ENCODE measurements around the gene AP2S1. TPM values are rescaled to one million over a fixed set of nuclear protein-coding genes. Genes with fewer than 3 reads are reported as not detected.
A peak's percentile ranks its signal among the peaks of the same experiment; 100 is the strongest.

The AP2S1 gene
- total RNA-seq, 6 experiments from 2014 or later, result 416 to 479 (median 463) TPM

DNA sequence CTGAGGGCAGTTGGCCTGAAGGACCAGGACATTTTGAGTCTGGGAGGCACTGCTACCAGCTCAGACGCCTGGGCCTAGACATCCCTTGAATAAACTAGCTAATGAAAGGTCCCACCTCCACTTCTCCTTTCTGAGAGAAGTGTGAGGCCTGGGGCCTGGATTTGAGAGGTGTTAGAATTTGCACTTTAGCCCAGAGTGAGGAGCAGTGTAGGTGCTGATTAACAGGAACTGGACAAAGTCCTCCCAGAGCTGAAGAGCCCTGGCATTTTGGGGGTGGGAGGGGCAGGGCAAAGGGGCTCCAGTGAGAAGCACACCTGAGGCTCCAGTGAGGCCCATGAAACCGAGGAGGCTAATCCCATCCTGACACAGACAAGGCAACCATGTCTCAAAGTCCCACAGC is 47.1 kb downstream of the AP2S1 start:
- Mint-ChIP-seq H3K9me3 (no peaks in the 10 kb centered on the region), H3K4me1 (ENCODE audit: low read depth) (no peaks in the 10 kb centered on the region), H3K27ac (no peak overlapping the region), H3K4me3 (no peak overlapping the region), H3K27me3 (ENCODE audit: insufficient read depth) (no peaks in the 10 kb centered on the region), H3K36me3 (ENCODE audit: low read depth) (no peaks in the 10 kb centered on the region)
- TF ChIP-seq, protein P1, sequence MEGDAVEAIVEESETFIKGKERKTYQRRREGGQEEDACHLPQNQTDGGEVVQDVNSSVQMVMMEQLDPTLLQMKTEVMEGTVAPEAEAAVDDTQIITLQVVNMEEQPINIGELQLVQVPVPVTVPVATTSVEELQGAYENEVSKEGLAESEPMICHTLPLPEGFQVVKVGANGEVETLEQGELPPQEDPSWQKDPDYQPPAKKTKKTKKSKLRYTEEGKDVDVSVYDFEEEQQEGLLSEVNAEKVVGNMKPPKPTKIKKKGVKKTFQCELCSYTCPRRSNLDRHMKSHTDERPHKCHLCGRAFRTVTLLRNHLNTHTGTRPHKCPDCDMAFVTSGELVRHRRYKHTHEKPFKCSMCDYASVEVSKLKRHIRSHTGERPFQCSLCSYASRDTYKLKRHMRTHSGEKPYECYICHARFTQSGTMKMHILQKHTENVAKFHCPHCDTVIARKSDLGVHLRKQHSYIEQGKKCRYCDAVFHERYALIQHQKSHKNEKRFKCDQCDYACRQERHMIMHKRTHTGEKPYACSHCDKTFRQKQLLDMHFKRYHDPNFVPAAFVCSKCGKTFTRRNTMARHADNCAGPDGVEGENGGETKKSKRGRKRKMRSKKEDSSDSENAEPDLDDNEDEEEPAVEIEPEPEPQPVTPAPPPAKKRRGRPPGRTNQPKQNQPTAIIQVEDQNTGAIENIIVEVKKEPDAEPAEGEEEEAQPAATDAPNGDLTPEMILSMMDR (IDR thresholded peaks at IDR 0.05), result no peak
- no peak for DNase-seq

DNA sequence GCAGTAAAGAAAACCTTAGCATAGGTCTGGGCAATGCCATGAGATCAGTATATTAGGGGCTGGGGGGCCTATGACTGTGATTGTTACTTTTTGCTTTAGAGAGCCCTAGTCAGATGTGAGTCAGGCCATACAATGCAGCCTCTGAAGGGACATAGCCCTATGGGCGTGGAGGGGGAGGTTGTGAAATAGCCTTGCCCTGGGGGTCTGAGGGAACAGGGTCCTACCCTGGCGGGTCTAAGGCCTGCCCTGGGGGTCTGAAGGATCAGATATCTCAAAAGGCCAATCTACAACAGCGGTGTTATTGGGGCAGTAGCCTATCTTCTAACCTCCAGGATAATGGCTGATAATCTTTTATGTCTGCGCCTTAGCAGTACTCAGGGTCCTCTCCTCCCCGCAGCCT is 48.5 kb downstream of the AP2S1 start:
- Mint-ChIP-seq H3K27me3 (ENCODE audit: insufficient read depth) (no peaks in the 10 kb centered on the region; the same call in 1 of the 2 replicates), H3K27ac (no peak overlapping the region), H3K36me3 (ENCODE audit: low read depth) (no peaks in the 10 kb centered on the region), H3K4me1 (ENCODE audit: low read depth) (no peaks in the 10 kb centered on the region), H3K4me3 (no peak overlapping the region), H3K9me3 (no peaks in the 10 kb centered on the region)
- TF ChIP-seq, protein P1 (IDR thresholded peaks at IDR 0.05), result no peak
- no peak for DNase-seq

DNA sequence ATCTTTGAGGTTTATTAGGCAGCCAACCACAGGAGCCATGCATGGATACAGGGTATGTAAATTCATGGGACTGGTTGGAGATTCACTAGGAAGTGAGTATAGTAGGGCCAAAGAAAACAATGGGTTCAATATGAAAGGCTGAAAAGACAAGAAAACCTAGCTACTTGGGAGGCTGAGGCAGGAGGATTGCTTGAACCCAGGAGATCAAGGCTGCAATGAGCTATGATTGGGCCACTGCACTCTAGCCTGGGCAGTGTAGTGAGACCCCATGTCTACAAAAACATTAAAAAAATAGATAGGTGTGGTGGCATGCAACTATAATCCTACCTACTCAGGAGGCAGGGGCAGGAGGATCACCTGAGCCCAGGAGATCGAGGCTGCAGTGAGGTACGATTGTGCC is 51.9 kb downstream of the AP2S1 start:
- H3K4me3 Mint-ChIP-seq, result no peak overlapping the region
- no peaks in the 10 kb centered on the region for H3K9me3 Mint-ChIP-seq
- no peaks in the 10 kb centered on the region for H3K36me3 Mint-ChIP-seq (ENCODE audit: low read depth)
- peaks cover 2% of the 10 kb centered on the region for H3K27me3 Mint-ChIP-seq (ENCODE audit: insufficient read depth)
- peaks cover 3% of the 10 kb centered on the region for H3K4me1 Mint-ChIP-seq (ENCODE audit: low read depth)
- TF ChIP-seq, protein P1 (IDR thresholded peaks at IDR 0.05), result no peak
- H3K27ac Mint-ChIP-seq, result no peak overlapping the region
- no peak for DNase-seq

DNA sequence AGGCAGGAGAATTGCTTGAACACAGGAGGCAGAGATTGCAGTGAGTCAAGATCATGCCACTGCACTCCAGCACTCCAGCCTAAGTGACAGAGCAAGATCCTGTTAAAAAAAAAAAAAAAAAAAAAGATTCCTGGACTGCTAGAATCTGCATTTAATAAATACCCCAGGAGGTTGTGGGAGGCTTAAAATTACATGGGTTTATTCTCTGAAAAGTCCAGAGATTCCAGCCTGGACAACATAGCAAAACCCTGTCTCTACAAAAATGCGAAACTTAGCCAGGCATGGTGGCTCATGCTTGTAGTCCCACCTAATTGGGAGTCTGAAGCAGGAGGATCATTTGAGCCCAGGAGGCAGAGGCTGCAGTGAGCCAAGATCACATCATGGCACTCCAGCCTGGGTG is 52.8 kb downstream of the AP2S1 start:
- TF ChIP-seq, protein P1 (IDR thresholded peaks at IDR 0.05), result no peak
- H3K9me3 Mint-ChIP-seq, result no peaks in the 10 kb centered on the region
- no peak for DNase-seq
- no peak overlapping the region for H3K4me3 Mint-ChIP-seq
- H3K4me1 Mint-ChIP-seq (ENCODE audit: low read depth), result peaks cover 11% of the 10 kb centered on the region
- peaks cover 2% of the 10 kb centered on the region for H3K27me3 Mint-ChIP-seq (ENCODE audit: insufficient read depth)
- H3K36me3 Mint-ChIP-seq (ENCODE audit: low read depth), result no peaks in the 10 kb centered on the region
- no peak overlapping the region for H3K27ac Mint-ChIP-seq

DNA sequence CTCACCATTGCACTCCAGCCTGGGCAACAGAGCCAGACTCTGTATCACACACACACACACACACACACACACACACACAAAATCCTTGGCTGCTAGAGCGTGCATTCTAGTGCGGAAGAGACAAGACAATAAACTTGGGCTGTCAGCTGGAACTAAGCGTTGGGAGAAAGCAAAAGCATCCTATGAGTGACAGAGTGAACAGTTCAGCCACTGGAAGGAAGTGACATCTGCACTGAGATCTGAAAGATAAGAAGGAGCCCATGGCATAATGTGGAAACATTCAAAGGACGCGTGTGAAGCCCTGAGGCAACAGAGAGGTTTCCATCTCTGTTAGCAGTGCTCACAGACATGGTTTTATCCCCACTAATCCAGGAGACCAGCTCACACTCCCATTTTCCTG is 58.7 kb downstream of the AP2S1 start:
- peaks cover 4% of the 10 kb centered on the region for H3K27me3 Mint-ChIP-seq (ENCODE audit: insufficient read depth)
- H3K9me3 Mint-ChIP-seq, result no peaks in the 10 kb centered on the region
- H3K4me3 Mint-ChIP-seq, result peak overlapping the region; percentile 75
- peak; percentile 86 for DNase-seq
- H3K27ac Mint-ChIP-seq, result peak overlapping the region; percentile 82
- TF ChIP-seq, protein P1 (IDR thresholded peaks at IDR 0.05), result no peak
- H3K36me3 Mint-ChIP-seq (ENCODE audit: low read depth), result peaks cover 3% of the 10 kb centered on the region
- peaks cover 35% of the 10 kb centered on the region for H3K4me1 Mint-ChIP-seq (ENCODE audit: low read depth)

DNA sequence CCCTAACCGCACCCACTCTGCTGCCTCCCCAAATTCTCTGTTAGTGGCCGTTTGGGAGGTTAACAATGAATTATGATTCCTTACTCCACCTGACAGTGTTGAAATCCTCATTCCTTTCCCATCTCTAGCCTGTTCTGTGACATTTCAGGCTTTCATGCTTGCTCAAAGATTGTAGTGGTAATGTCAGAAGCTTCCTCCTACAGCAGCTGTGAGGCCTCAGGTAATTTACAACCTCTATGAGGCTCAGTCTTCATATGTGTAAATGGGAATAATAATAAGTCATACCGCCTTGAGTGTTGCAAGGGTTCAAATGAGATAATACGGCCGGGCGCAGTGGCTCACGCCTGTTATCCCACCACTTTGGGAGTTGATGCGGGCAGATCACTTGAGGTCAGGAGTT is 61.3 kb downstream of the AP2S1 start:
- no peaks in the 10 kb centered on the region for H3K9me3 Mint-ChIP-seq
- H3K4me3 Mint-ChIP-seq, result no peak overlapping the region
- H3K36me3 Mint-ChIP-seq (ENCODE audit: low read depth), result peaks cover 27% of the 10 kb centered on the region
- peaks cover 2% of the 10 kb centered on the region; the same call in 1 of the 2 replicates for H3K27me3 Mint-ChIP-seq (ENCODE audit: insufficient read depth)
- TF ChIP-seq, protein P1 (IDR thresholded peaks at IDR 0.05), result no peak
- no peak for DNase-seq
- peaks cover 54% of the 10 kb centered on the region for H3K4me1 Mint-ChIP-seq (ENCODE audit: low read depth)
- H3K27ac Mint-ChIP-seq, result no peak overlapping the region

Data from HFFc6 (cell line).